ENCODE measurements around the gene ZBTB33.

- TF ChIP-seq, protein P1, sequence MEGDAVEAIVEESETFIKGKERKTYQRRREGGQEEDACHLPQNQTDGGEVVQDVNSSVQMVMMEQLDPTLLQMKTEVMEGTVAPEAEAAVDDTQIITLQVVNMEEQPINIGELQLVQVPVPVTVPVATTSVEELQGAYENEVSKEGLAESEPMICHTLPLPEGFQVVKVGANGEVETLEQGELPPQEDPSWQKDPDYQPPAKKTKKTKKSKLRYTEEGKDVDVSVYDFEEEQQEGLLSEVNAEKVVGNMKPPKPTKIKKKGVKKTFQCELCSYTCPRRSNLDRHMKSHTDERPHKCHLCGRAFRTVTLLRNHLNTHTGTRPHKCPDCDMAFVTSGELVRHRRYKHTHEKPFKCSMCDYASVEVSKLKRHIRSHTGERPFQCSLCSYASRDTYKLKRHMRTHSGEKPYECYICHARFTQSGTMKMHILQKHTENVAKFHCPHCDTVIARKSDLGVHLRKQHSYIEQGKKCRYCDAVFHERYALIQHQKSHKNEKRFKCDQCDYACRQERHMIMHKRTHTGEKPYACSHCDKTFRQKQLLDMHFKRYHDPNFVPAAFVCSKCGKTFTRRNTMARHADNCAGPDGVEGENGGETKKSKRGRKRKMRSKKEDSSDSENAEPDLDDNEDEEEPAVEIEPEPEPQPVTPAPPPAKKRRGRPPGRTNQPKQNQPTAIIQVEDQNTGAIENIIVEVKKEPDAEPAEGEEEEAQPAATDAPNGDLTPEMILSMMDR (IDR thresholded peaks at IDR 0.05; ENCODE audit: borderline replicate concordance, extremely low read depth, low read length, poor library complexity, severe bottlenecking): no peak
- TF ChIP-seq EZH2 (IDR thresholded peaks at IDR 0.05; ENCODE audit: borderline replicate concordance, low read depth, low read length, severe bottlenecking): no peak
These were observed 39.5 kb downstream of the ZBTB33 start for GRCh38 chrX:120290107-120290506.
